Hepatocyte (in vitro differentiated cells): ENCODE data around the gene PDCD4. TPM values are rescaled to one million over a fixed set of nuclear protein-coding genes. Genes with fewer than 3 reads are reported as not detected.

Experiments
- DNase-seq: peaks from one replicate; pipeline ENCODE4 v3.0.0-alpha.2; 2016; ENCODE audit warnings: low spot score
- H2AFZ ChIP-seq: fragments of 200-600 bp; sonication (generic); 2 replicates; pipeline ENCODE4 v1.6.0; 2016; ENCODE audit warnings: antibody characterized with exemption, mild to moderate bottlenecking
- H3K27ac ChIP-seq: fragments of 200-600 bp; sonication (generic); 2 replicates; pipeline ENCODE4 v1.5.1; 2016; ENCODE audit warnings: mild to moderate bottlenecking
- H3K27me3 ChIP-seq: fragments of 200-600 bp; sonication (generic); 2 replicates; pipeline ENCODE4 v1.6.1; 2016
- H3K36me3 ChIP-seq: fragments of 200-600 bp; sonication (generic); replicated peaks from 2 replicates; pipeline ENCODE4 v1.5.1; 2016; ENCODE audit warnings: low read depth; ENCODE audit not compliant: insufficient read depth
- H3K4me1 ChIP-seq: fragments of 200-600 bp; sonication (generic); 2 replicates; pipeline ENCODE4 v1.5.1; 2016; ENCODE audit warnings: mild to moderate bottlenecking, moderate library complexity; ENCODE audit not compliant: insufficient read depth
- H3K4me2 ChIP-seq: fragments of 200-600 bp; sonication (generic); 2 replicates; pipeline ENCODE4 v1.6.0; 2016
- H3K4me3 ChIP-seq: fragments of 200-600 bp; sonication (generic); 2 replicates; pipeline ENCODE4 v1.5.1; 2016; ENCODE audit warnings: mild to moderate bottlenecking
- H3K79me2 ChIP-seq: fragments of 200-600 bp; sonication (generic); 2 replicates; pipeline ENCODE4 v1.6.0; 2017; ENCODE audit warnings: mild to moderate bottlenecking
- H3K9me2 ChIP-seq: fragments of 200-600 bp; sonication (generic); replicated peaks from 2 replicates; pipeline ENCODE4 v1.6.0; 2017; ENCODE audit warnings: mild to moderate bottlenecking; ENCODE audit not compliant: insufficient read depth
- H3K9me3 ChIP-seq: fragments of 200-600 bp; sonication (generic); 2 replicates; pipeline ENCODE4 v1.5.1; 2016; ENCODE audit warnings: low read depth, mild to moderate bottlenecking
- H4K20me1 ChIP-seq: fragments of 200-600 bp; sonication (generic); 2 replicates; pipeline ENCODE4 v1.6.0; 2016; ENCODE audit warnings: mild to moderate bottlenecking; ENCODE audit not compliant: insufficient read depth, poor library complexity, severe bottlenecking
- EZH2 ChIP-seq: fragments of 200-600 bp; sonication (generic); IDR thresholded peaks from 2 replicates; pipeline ENCODE4 v1.6.1; 2016; ENCODE audit warnings: antibody characterized with exemption, mild to moderate bottlenecking, borderline replicate concordance
- EZH2phosphoT487 ChIP-seq: fragments of 200-600 bp; sonication (generic); IDR thresholded peaks from one replicate; pipeline ENCODE4 v1.6.1; 2018; ENCODE audit warnings: antibody characterized with exemption, mild to moderate bottlenecking, low read depth, moderate library complexity; ENCODE audit not compliant: unreplicated experiment, severe bottlenecking
- WGBS: methylation state at CpG from one replicate; pipeline ENCODE4 v1.1.6; 2016; ENCODE audit warnings: low lambda C conversion rate; ENCODE audit errors: missing lambda C conversion rate; 5-methylcytosine and 5-hydroxymethylcytosine counted together
- polyA plus RNA-seq: library from polyadenylated mRNA; unstranded; fragments of >200 nt; fragmentation: Nextera tagmentation; extraction: Ambion mirVana; gene quantifications from 2 replicates; pipeline ENCODE4 v1.2.1, GENCODE V29; 2016
- total RNA-seq: library from RNA; depleted of rRNA; stranded (reverse); fragments of >200 nt; gene quantifications from 2 replicates; pipeline ENCODE4 v1.2.3, GENCODE V29; 2014
- TF ChIP-seq, protein P1 (sequence below): fragments of 200-600 bp; sonication (generic); IDR thresholded peaks from 2 replicates; pipeline ENCODE4 v1.5.1; 2016; ENCODE audit warnings: antibody characterized with exemption, mild to moderate bottlenecking; ENCODE audit not compliant: poor library complexity

The PDCD4 gene
- total and polyA plus RNA-seq, 2 experiments from 2014 or later, result 315 to 791 TPM

DNA sequence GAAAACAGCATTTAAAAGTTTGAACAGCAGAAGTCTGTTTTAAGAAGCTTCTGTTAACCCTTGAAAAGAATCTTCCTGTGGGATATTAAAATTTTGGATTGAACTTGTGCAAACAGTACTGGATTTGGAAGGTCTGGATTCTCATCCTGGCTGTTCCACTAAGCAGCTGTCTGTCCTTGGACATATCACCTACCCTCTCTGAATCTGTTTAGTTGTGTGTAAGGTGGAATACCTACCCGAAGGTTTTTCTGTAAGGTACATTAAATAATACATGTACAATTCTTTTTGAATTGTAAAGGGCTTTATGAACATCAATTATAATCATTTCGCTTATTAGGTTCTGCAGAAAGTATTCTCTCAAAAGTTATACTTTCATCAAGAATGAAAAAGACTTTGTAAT lies 2.2 kb downstream of the PDCD4 start:
- Histone ChIP-seq H3K9me2 (no peaks in the 10 kb centered on the region), H3K27ac (peak overlapping the region; percentile 95), H3K79me2 (peaks cover 77% of the 10 kb centered on the region), H2AFZ (no peak overlapping the region), H4K20me1 (peaks cover 48% of the 10 kb centered on the region), H3K4me3 (peak overlapping the region; percentile 72), H3K36me3 (no peaks in the 10 kb centered on the region), H3K27me3 (no peaks in the 10 kb centered on the region), H3K4me2 (peak overlapping the region; percentile 78), H3K9me3 (no peaks in the 10 kb centered on the region), H3K4me1 (peaks cover 32% of the 10 kb centered on the region)
- DNase-seq, result no peak
- 74% methylated on average over 2 of the region's 2 CpGs for WGBS
- TF ChIP-seq, protein P1, sequence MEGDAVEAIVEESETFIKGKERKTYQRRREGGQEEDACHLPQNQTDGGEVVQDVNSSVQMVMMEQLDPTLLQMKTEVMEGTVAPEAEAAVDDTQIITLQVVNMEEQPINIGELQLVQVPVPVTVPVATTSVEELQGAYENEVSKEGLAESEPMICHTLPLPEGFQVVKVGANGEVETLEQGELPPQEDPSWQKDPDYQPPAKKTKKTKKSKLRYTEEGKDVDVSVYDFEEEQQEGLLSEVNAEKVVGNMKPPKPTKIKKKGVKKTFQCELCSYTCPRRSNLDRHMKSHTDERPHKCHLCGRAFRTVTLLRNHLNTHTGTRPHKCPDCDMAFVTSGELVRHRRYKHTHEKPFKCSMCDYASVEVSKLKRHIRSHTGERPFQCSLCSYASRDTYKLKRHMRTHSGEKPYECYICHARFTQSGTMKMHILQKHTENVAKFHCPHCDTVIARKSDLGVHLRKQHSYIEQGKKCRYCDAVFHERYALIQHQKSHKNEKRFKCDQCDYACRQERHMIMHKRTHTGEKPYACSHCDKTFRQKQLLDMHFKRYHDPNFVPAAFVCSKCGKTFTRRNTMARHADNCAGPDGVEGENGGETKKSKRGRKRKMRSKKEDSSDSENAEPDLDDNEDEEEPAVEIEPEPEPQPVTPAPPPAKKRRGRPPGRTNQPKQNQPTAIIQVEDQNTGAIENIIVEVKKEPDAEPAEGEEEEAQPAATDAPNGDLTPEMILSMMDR, result no peak
- TF ChIP-seq EZH2 (no peak), EZH2phosphoT487 (no peak)

GRCh38 chr10:110876000-110876399 lies 4.3 kb downstream of the PDCD4 start:
- Histone ChIP-seq H2AFZ (no peak overlapping the region), H3K27ac (no peak overlapping the region), H3K4me3 (peak overlapping the region; percentile 72), H3K4me2 (peak overlapping the region; percentile 78), H3K79me2 (peaks cover 90% of the 10 kb centered on the region), H3K9me3 (no peaks in the 10 kb centered on the region), H3K4me1 (peaks cover 34% of the 10 kb centered on the region), H3K27me3 (no peaks in the 10 kb centered on the region), H3K36me3 (no peaks in the 10 kb centered on the region), H3K9me2 (no peaks in the 10 kb centered on the region), H4K20me1 (peaks cover 48% of the 10 kb centered on the region)
- no peak for DNase-seq
- TF ChIP-seq, protein P1, result no peak
- no peak for TF ChIP-seq EZH2
- TF ChIP-seq EZH2phosphoT487, result no peak
- 84% methylated on average over 2 of the region's 2 CpGs for WGBS

DNA sequence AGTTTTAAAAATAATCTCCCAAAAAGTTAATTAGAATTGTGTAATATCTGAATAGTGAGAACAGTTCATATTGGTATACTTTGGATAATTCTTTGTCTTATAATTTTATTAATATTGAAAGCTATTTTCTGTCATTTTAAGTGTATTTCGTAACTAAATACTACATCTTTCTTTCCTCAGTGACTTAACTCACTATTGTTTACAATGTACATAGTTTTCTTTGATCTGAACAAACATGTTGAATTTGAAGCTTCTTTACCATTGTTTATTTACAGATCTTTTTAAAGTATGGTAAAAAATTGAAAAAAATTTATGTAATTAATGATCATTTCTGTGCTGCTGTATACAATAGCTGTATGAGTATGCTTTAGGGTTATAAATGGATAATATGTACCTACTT lies 5.1 kb downstream of the PDCD4 start:
- peaks cover 97% of the 10 kb centered on the region for H3K79me2 ChIP-seq
- no peak overlapping the region for H3K4me3 ChIP-seq
- H3K9me3 ChIP-seq, result no peaks in the 10 kb centered on the region
- WGBS, result 95% methylated on average over 1 of the region's 1 CpG
- H3K4me1 ChIP-seq, result peaks cover 30% of the 10 kb centered on the region
- H4K20me1 ChIP-seq, result peaks cover 49% of the 10 kb centered on the region
- no peak overlapping the region for H2AFZ ChIP-seq
- H3K36me3 ChIP-seq, result no peaks in the 10 kb centered on the region
- no peaks in the 10 kb centered on the region for H3K9me2 ChIP-seq
- H3K27ac ChIP-seq, result no peak overlapping the region
- H3K4me2 ChIP-seq, result peak overlapping the region; percentile 78
- no peak for DNase-seq
- no peaks in the 10 kb centered on the region for H3K27me3 ChIP-seq
- TF ChIP-seq EZH2 (no peak), EZH2phosphoT487 (no peak)
- TF ChIP-seq, protein P1, result no peak

GRCh38 chr10:110880012-110880411 lies 8.3 kb downstream of the PDCD4 start:
- Histone ChIP-seq H3K9me3 (no peaks in the 10 kb centered on the region), H2AFZ (no peak overlapping the region), H3K4me1 (peaks cover 22% of the 10 kb centered on the region), H3K9me2 (no peaks in the 10 kb centered on the region), H4K20me1 (peaks cover 42% of the 10 kb centered on the region), H3K27me3 (no peaks in the 10 kb centered on the region), H3K4me2 (peak overlapping the region; percentile 47), H3K36me3 (no peaks in the 10 kb centered on the region), H3K4me3 (no peak overlapping the region), H3K27ac (peak overlapping the region; percentile 3), H3K79me2 (peaks cover 95% of the 10 kb centered on the region)
- DNase-seq, result no peak
- TF ChIP-seq, protein P1, result no peak
- TF ChIP-seq EZH2phosphoT487, result no peak
- TF ChIP-seq EZH2, result no peak
- 91% methylated on average over 3 of the region's 3 CpGs for WGBS
